ENCODE data around the gene PEX3. TPM values are rescaled to one million over a fixed set of nuclear protein-coding genes. Genes with fewer than 3 reads are reported as not detected.
A peak's percentile ranks its signal among the peaks of the same experiment; 100 is the strongest.
"Not testable (repeated sequence)": the region's sequence is repeated elsewhere in the genome, so short reads cannot be mapped to it uniquely, and the experiment has no call there.

The PEX3 gene
- total and polyA plus RNA-seq, 7 experiments from 2014 or later = 10.9 to 28.8 (median 25.4) TPM

DNA sequence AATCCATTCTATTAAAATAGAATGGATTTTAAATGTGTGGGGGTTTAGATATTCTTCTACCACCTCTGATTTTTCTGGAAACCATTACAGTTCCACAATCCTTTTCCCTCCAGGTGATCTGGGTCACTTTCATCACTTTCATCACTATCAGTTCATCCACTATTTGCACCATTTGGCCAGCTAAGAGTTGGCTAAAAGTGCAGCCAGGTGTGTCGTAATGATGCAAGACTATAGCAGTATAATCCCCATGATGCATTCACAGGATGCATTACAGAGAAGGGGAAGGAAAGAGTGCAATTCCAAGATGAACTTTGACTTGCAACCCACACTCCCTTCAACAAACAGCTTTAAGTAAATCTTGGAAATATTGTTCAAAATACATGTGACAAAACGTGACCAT lies 56.0 kb downstream of the PEX3 start:
- H3K27me3 Mint-ChIP-seq = no peaks in the 10 kb centered on the region
- CTCF ChIA-PET = no interaction called here
- H3K4me1 Mint-ChIP-seq = peaks cover 7 to 23% (median 12%) of the 10 kb centered on the region in 7 donors
- no peak overlapping the region for H3K4me3 Mint-ChIP-seq
- Histone ChIP-seq H3K27ac (ENCODE audit: low read depth, low read length) (no peak overlapping the region), H3K9me3 (ENCODE audit: control insufficient read depth in 2 of 3, low read length in 3 of 3) (no peaks in the 10 kb centered on the region), H3K4me3 (ENCODE audit: low read length) (no peak overlapping the region), H3K27me3 (ENCODE audit: control insufficient read depth in 2 of 2, insufficient read depth in 2 of 2, low read length in 2 of 2) (no peaks in the 10 kb centered on the region), H3K4me1 (ENCODE audit: control insufficient read depth in 2 of 2, insufficient read depth in 2 of 2, low read length in 2 of 2) (no peaks in the 10 kb centered on the region), H3K36me3 (ENCODE audit: control insufficient read depth in 2 of 3, insufficient read depth in 3 of 3, low read length in 3 of 3) (no peaks in the 10 kb centered on the region)
- intact Hi-C loops (cut with micrococcal nuclease) = no loop called here
- H3K27ac Mint-ChIP-seq = no peak overlapping the region
- H3K9me3 Mint-ChIP-seq = no peaks in the 10 kb centered on the region
- ATAC-seq = no peak
- POLR2A ChIA-PET = interaction anchor here (1.2 kb wide), 1 partner anchor 29 kb away, joined by 3 read pairs; no protein-coding TSS in a partner anchor
- DNase-seq = no peak
- H3K36me3 Mint-ChIP-seq = peaks cover 3 to 25% (median 16%) of the 10 kb centered on the region in 5 donors

DNA sequence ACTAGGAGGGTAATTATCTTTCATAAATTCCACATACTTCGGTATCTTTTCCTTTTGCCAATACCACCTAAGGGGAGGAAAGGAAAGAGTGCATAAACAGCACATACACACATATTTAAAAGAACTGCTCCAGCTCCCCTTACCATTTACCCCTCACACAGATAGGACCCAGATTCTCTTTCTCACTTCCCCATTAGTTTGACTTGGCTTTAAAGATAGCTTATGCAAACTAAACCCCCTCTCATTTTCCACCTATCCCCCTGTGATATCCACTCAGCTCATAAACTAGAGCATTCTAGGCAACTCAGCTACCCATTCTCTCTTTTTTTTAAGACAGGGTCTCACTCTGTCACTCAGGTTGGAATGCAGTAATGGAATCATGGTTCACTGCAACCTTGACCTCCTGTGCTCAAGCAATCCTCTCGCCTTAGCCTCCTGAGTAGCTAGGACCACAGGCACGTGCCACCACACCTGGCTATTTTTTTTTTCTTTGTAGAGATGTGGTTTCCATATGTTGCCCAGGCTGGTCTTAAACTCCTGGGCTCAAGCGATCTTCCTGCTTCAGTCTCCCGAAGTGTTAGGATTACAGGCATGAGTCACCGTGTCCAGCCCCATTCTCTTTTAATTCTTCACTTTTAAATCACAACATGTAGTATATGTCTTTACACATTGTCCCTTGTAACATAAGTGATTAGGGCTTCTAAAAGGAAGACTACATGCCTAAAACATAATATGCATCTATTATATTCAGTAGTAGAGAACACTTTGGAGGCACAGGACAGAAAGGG lies 56.9 kb downstream of the PEX3 start:
- H3K4me1 ChIP-seq (ENCODE audit: control insufficient read depth in 2 of 2, insufficient read depth in 2 of 2, low read length in 2 of 2) = peaks cover 0 to 4% of the 10 kb centered on the region in 2 donors
- H3K4me3 ChIP-seq (ENCODE audit: low read length) = no peak overlapping the region
- no peaks in the 10 kb centered on the region for H3K36me3 ChIP-seq (ENCODE audit: control insufficient read depth in 2 of 3, insufficient read depth in 3 of 3, low read length in 3 of 3)
- Mint-ChIP-seq H3K27me3 (no peaks in the 10 kb centered on the region), H3K36me3 (peaks cover 3 to 25% (median 16%) of the 10 kb centered on the region in 5 donors), H3K4me1 (peaks cover 7 to 31% (median 12%) of the 10 kb centered on the region in 7 donors), H3K9me3 (no peaks in the 10 kb centered on the region), H3K4me3 (no peak overlapping the region), H3K27ac (no peak overlapping the region)
- ChIA-PET CTCF (no interaction called here), POLR2A (no interaction called here)
- H3K27ac ChIP-seq (ENCODE audit: low read depth, low read length) = no peak overlapping the region
- DNase-seq = no peak
- ATAC-seq = no peak
- H3K27me3 ChIP-seq (ENCODE audit: control insufficient read depth in 2 of 2, insufficient read depth in 2 of 2, low read length in 2 of 2) = no peaks in the 10 kb centered on the region
- intact Hi-C loops (cut with micrococcal nuclease) = no loop called here
- no peaks in the 10 kb centered on the region for H3K9me3 ChIP-seq (ENCODE audit: control insufficient read depth in 2 of 3, low read length in 3 of 3)

DNA sequence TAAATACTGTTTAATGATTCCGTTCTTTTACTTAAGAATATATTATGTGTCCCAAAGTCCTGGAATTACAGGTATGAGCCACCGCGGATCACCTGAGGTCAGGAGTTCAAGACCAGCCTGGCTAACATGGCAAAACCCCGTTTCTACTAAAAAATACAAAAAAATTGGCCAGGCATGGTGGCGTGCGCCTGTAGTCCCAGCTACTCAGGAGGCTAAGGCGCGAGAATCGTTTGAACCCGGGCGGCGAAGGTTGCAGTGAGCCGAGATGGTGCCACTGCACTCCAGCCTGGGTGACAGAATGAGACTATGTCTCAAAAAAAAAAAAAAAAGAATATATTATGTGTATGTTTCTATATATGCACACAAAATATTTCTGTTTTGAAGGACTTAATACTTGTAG lies 59.7 kb downstream of the PEX3 start:
- H3K36me3 Mint-ChIP-seq = peaks cover 3 to 28% (median 21%) of the 10 kb centered on the region in 5 donors
- H3K9me3 Mint-ChIP-seq; CTCF ChIA-PET; H3K36me3 ChIP-seq (ENCODE audit: control insufficient read depth in 2 of 3, insufficient read depth in 3 of 3, low read length in 3 of 3); DNase-seq; H3K27me3 Mint-ChIP-seq; H3K27ac ChIP-seq (ENCODE audit: low read depth, low read length); H3K9me3 ChIP-seq (ENCODE audit: control insufficient read depth in 2 of 3, low read length in 3 of 3); H3K4me1 ChIP-seq (ENCODE audit: control insufficient read depth in 2 of 2, insufficient read depth in 2 of 2, low read length in 2 of 2); H3K27me3 ChIP-seq (ENCODE audit: control insufficient read depth in 2 of 2, insufficient read depth in 2 of 2, low read length in 2 of 2); ATAC-seq: not testable (repeated sequence)
- H3K4me3 ChIP-seq (ENCODE audit: low read length) = peak overlapping the region; percentile 74
- H3K27ac Mint-ChIP-seq = peak overlapping the region in 5 of 9 donors; percentile 39 to 97 (median 89)
- H3K4me3 Mint-ChIP-seq = peak overlapping the region in 8 of 10 donors; percentile 87 to 97 (median 93)
- peaks cover 14 to 46% (median 19%) of the 10 kb centered on the region in 7 donors for H3K4me1 Mint-ChIP-seq
- intact Hi-C loops (cut with micrococcal nuclease) = loop anchor here (2.0 to 10.0 kb wide), 5 partner anchors 26 to 446 kb away; partner anchors contain the start of genes LTV1 (in 2 of the 2) and AIG1 (in 1 of the 2)
- POLR2A ChIA-PET = interaction anchor here (0.7 to 2.2 kb wide), 3 partner anchors 19 to 333 kb away, joined by 3 to 13 read pairs (median 4); partner anchors contain the start of genes ADAT2, LTV1 and PEX3

DNA sequence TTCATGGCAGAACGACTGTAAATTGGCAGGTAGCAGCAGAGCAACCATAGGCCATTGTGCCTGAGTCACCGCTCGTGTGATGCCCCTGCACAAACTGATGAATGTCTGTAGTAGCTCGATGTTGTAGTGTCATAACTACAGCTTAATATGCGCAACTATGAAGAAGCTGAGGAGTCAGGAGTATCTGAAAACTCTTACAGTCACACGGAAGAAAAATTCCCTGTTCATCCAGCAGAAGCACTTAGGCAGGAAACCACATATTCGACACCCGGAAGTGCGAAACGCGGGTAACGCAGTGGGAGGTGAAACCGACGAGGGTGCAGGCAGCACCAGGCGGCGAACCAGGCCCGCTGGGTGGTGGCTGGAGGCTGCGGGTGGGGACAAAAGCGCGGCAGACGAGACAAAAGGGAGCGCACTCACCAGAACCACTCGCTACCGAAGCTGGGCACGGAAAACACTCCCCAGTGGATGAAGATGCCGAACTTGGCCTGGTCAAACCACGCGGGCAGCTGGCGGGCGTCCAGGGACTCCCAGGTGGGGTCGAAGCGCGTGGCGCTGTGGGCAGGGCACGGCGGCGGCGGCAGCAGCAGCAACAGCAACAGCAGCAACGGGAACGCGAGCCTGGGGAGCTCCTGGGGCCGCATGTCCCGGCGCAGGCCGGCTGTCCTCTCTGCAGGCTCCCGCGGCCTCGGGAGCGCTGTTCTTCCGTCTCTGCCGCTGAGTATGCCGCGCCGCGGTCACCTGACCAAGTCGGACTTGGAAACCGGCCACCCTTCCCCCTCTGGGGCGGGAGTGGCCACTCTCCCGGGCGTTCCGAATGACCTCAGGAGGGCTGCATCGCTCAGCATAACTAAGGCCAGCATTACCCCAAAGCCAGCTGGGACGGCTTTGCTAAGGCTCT lies 60.6 kb downstream of the PEX3 start, which contains the start of gene FUCA2:
Gene FUCA2 (minus strand): TSS at position 730 of the 901 bp plus-strand sequence. CDS start 86 bp downstream, at position 644.
- no peaks in the 10 kb centered on the region for H3K9me3 ChIP-seq (ENCODE audit: control insufficient read depth in 2 of 3, low read length in 3 of 3)
- intact Hi-C loops (cut with micrococcal nuclease) = loop anchor here (1.0 to 10.0 kb wide), 7 partner anchors 26 to 446 kb away; partner anchors contain the start of genes ADAT2 (in 2 of the 2), LTV1 (in 2 of the 2), PEX3 (in 2 of the 2) and AIG1 (in 1 of the 2)
- H3K27me3 Mint-ChIP-seq = no peaks in the 10 kb centered on the region
- peak within 1 kb of the TSS; percentile 87 to 97 (median 92) for H3K4me3 Mint-ChIP-seq
- H3K27me3 ChIP-seq (ENCODE audit: control insufficient read depth in 2 of 2, insufficient read depth in 2 of 2, low read length in 2 of 2) = no peaks in the 10 kb centered on the region
- H3K4me1 Mint-ChIP-seq = peaks cover 14 to 43% (median 19%) of the 10 kb centered on the region in 7 donors
- peak within 1 kb of the TSS; percentile 74 for H3K4me3 ChIP-seq (ENCODE audit: low read length)
- H3K9me3 Mint-ChIP-seq = peaks cover 0 to 4% (median 0%) of the 10 kb centered on the region in 11 donors
- peak within 1 kb of the TSS; percentile 69 for H3K27ac ChIP-seq (ENCODE audit: low read depth, low read length)
- H3K4me1 ChIP-seq (ENCODE audit: control insufficient read depth in 2 of 2, insufficient read depth in 2 of 2, low read length in 2 of 2) = peaks cover 0 to 4% of the 10 kb centered on the region in 2 donors
- DNase-seq = peak; percentile 35 to 72 (median 63)
- H3K36me3 ChIP-seq (ENCODE audit: control insufficient read depth in 2 of 3, insufficient read depth in 3 of 3, low read length in 3 of 3) = no peaks in the 10 kb centered on the region
- ChIA-PET CTCF (interaction anchor here (0.6 to 1.4 kb wide), 2 partner anchors 18 to 24 kb away, joined by 3 read pairs; no protein-coding TSS in a partner anchor), POLR2A (interaction anchor here (0.6 to 2.2 kb wide), 5 partner anchors 9 to 332 kb away, joined by 3 to 13 read pairs (median 4); partner anchors contain the start of genes ADAT2, LTV1 and PEX3)
- peak within 1 kb of the TSS; percentile 79 to 97 (median 89) for H3K27ac Mint-ChIP-seq
- ATAC-seq = peak; percentile 82
- peaks cover 0 to 24% (median 15%) of the 10 kb centered on the region in 5 donors for H3K36me3 Mint-ChIP-seq

DNA sequence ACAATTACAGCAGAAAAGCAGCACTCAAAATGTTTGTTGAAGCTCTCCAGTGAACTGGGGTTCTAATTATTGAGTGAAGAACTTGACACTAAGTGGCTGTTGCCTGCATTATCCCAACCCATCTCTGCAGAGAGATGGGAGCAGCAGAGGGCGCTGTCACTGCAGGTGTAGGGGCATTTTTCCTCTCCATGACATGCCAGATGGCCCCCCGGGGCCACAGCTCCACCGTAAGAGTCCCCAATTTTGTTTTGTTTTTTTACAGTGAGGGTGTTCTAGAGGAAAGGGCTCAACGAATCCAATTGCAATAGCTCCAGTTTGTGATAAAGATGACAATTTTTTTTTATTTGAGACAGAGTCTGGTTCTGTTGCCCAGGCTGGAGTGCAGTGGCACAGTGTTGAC lies 62.8 kb downstream of the PEX3 start:
- CTCF ChIA-PET = interaction anchor here (0.6 to 1.5 kb wide), 9 partner anchors 11 to 1038 kb away, joined by 3 to 6 read pairs (median 3); no protein-coding TSS in a partner anchor
- intact Hi-C loops (cut with micrococcal nuclease) = loop anchor here (1.0 to 10.0 kb wide), 5 partner anchors 15 to 500 kb away; partner anchors contain the start of genes AIG1 (in 1 of the 2) and LTV1 (in 1 of the 2)
- no peaks in the 10 kb centered on the region for H3K36me3 ChIP-seq (ENCODE audit: control insufficient read depth in 2 of 3, insufficient read depth in 3 of 3, low read length in 3 of 3)
- H3K4me1 ChIP-seq (ENCODE audit: control insufficient read depth in 2 of 2, insufficient read depth in 2 of 2, low read length in 2 of 2) = peaks cover 0 to 4% of the 10 kb centered on the region in 2 donors
- DNase-seq (peak in 2 of 9 donors; percentile 16 to 43), ATAC-seq (peak; percentile 29)
- H3K36me3 Mint-ChIP-seq = peaks cover 0 to 15% (median 5%) of the 10 kb centered on the region in 5 donors
- H3K27ac ChIP-seq (ENCODE audit: low read depth, low read length) = no peak overlapping the region
- peak overlapping the region; percentile 43 to 79 (median 66) for H3K4me3 Mint-ChIP-seq
- H3K27me3 Mint-ChIP-seq = no peaks in the 10 kb centered on the region
- peaks cover 17 to 53% (median 29%) of the 10 kb centered on the region in 7 donors for H3K4me1 Mint-ChIP-seq
- POLR2A ChIA-PET = interaction anchor here (0.8 to 1.6 kb wide), 3 partner anchors 8 to 11 kb away, joined by 3 to 4 read pairs (median 3); no protein-coding TSS in a partner anchor
- no peaks in the 10 kb centered on the region for H3K27me3 ChIP-seq (ENCODE audit: control insufficient read depth in 2 of 2, insufficient read depth in 2 of 2, low read length in 2 of 2)
- H3K9me3 ChIP-seq (ENCODE audit: control insufficient read depth in 2 of 3, low read length in 3 of 3) = no peaks in the 10 kb centered on the region
- peak overlapping the region in 4 of 9 donors; percentile 61 to 77 (median 71) for H3K27ac Mint-ChIP-seq
- H3K9me3 Mint-ChIP-seq = peaks cover 0 to 4% (median 0%) of the 10 kb centered on the region in 11 donors
- H3K4me3 ChIP-seq (ENCODE audit: low read length) = no peak overlapping the region

All from naive thymus-derived CD4-positive, alpha-beta T cell (primary cell).